ENCODE data around the gene HOXA3. TPM values are rescaled to one million over a fixed set of nuclear protein-coding genes. Genes with fewer than 3 reads are reported as not detected.

Gene HOXA3
- total RNA-seq, 2 experiments from 2014 or later = not detected

- H3K4me3 Mint-ChIP-seq = no peak within 1 kb of the TSS
- ATAC-seq (ENCODE audit: low read depth) (no peak), DNase-seq (no peak)
- H3K27ac Mint-ChIP-seq = no peak within 1 kb of the TSS
- peaks cover 4% of the 10 kb centered on the region for H3K36me3 Mint-ChIP-seq
- H3K9me3 Mint-ChIP-seq = no peaks in the 10 kb centered on the region
- H3K27me3 Mint-ChIP-seq = peaks cover 76% of the 10 kb centered on the region
- POLR2A ChIA-PET = no interaction called here
- H3K4me1 Mint-ChIP-seq = peaks cover 2% of the 10 kb centered on the region
These were observed 49.6 kb downstream of the HOXA3 start, which contains the start of gene HOXA2 for GRCh38 chr7:27102581-27103442. HOXA2 (minus strand) TSS chr7:27102683; CDS start chr7:27102500, 183 bp downstream.

- peaks cover 4% of the 10 kb centered on the region for H3K36me3 Mint-ChIP-seq
- peaks cover 82% of the 10 kb centered on the region for H3K27me3 Mint-ChIP-seq
- POLR2A ChIA-PET = no interaction called here
- H3K4me1 Mint-ChIP-seq = peaks cover 5% of the 10 kb centered on the region
- DNase-seq (no peak), ATAC-seq (ENCODE audit: low read depth) (no peak)
- H3K4me3 Mint-ChIP-seq = no peak overlapping the region
- no peak overlapping the region for H3K27ac Mint-ChIP-seq
- no peaks in the 10 kb centered on the region for H3K9me3 Mint-ChIP-seq
These were observed 50.3 kb downstream of the HOXA3 start for GRCh38 chr7:27101957-27102580.

DNA sequence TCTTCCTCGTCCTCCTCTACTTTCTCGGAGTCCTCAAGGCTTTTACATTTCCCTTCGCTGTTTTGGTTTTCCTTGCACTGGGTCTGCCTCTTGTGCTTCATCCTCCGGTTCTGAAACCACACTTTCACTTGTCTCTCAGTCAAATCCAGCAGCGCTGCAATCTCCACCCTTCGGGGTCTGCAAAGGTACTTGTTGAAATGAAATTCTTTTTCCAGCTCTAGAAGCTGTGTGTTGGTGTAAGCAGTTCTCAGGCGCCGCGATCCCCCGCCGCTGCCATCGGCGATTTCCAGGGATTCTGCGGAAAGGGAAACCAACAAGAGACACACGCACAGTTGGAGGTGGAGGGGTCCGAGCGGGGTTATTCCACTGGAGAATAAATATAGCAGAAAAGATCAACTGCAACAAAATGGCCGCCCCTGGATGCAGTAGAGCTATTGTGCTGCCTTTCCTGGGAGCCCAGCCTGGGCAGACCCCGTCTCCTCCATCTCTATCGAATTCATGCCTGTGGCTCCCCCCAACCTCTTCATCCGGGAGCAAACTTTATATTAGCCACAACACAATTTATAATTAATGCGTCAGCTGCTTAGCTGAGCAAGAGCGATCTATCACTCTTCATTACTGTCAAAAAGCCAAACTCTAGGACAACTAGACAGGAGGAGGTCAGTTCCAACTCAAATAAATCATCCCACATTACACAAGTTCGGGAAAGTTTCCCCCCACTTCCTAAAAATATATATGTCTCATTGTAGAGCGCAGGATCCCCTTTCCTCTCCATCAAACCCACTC lies 51.0 kb downstream of the HOXA3 start:
- peaks cover 7% of the 10 kb centered on the region for H3K4me1 Mint-ChIP-seq
- H3K4me3 Mint-ChIP-seq = no peak overlapping the region
- peaks cover 83% of the 10 kb centered on the region for H3K27me3 Mint-ChIP-seq
- H3K9me3 Mint-ChIP-seq = no peaks in the 10 kb centered on the region
- peaks cover 4% of the 10 kb centered on the region for H3K36me3 Mint-ChIP-seq
- ATAC-seq (ENCODE audit: low read depth) (no peak), DNase-seq (no peak)
- POLR2A ChIA-PET = no interaction called here
- no peak overlapping the region for H3K27ac Mint-ChIP-seq

- Mint-ChIP-seq H3K27me3 (peaks cover 83% of the 10 kb centered on the region), H3K27ac (no peak overlapping the region), H3K4me3 (no peak overlapping the region), H3K9me3 (no peaks in the 10 kb centered on the region), H3K36me3 (peaks cover 4% of the 10 kb centered on the region), H3K4me1 (peaks cover 7% of the 10 kb centered on the region)
- DNase-seq (no peak), ATAC-seq (ENCODE audit: low read depth) (no peak)
- POLR2A ChIA-PET = no interaction called here
These were observed 51.7 kb downstream of the HOXA3 start for GRCh38 chr7:27100694-27101170.

GRCh38 chr7:27099453-27100370 lies 52.7 kb downstream of the HOXA3 start:
- H3K36me3 Mint-ChIP-seq = peaks cover 4% of the 10 kb centered on the region
- no peak overlapping the region for H3K4me3 Mint-ChIP-seq
- peaks cover 12% of the 10 kb centered on the region for H3K4me1 Mint-ChIP-seq
- peaks cover 87% of the 10 kb centered on the region for H3K27me3 Mint-ChIP-seq
- no peak overlapping the region for H3K27ac Mint-ChIP-seq
- POLR2A ChIA-PET = no interaction called here
- DNase-seq (no peak), ATAC-seq (ENCODE audit: low read depth) (no peak)
- H3K9me3 Mint-ChIP-seq = no peaks in the 10 kb centered on the region

GRCh38 chr7:27098578-27099451 lies 53.6 kb downstream of the HOXA3 start:
- POLR2A ChIA-PET = interaction anchor here (0.5 to 1.4 kb wide), 2 partner anchors 32 to 577 kb away, joined by 3 read pairs; no protein-coding TSS in a partner anchor
- H3K4me3 Mint-ChIP-seq = no peak overlapping the region

GRCh38 chr7:27097686-27098577 lies 54.5 kb downstream of the HOXA3 start:
- Mint-ChIP-seq H3K36me3 (peaks cover 4% of the 10 kb centered on the region), H3K27ac (no peak overlapping the region), H3K27me3 (peaks cover 87% of the 10 kb centered on the region), H3K4me1 (peaks cover 12% of the 10 kb centered on the region), H3K4me3 (no peak overlapping the region), H3K9me3 (no peaks in the 10 kb centered on the region)
- POLR2A ChIA-PET = interaction anchor here (0.7 to 1.6 kb wide), 3 partner anchors 33 to 66 kb away, joined by 3 to 6 read pairs (median 5); no protein-coding TSS in a partner anchor
- no peak for ATAC-seq (ENCODE audit: low read depth)
- DNase-seq = no peak

More at GRCh38 chr7:27098578-27099451, 53.6 kb downstream of the HOXA3 start:
- peaks cover 87% of the 10 kb centered on the region for H3K27me3 Mint-ChIP-seq
- no peaks in the 10 kb centered on the region for H3K9me3 Mint-ChIP-seq
- H3K27ac Mint-ChIP-seq = no peak overlapping the region
- H3K36me3 Mint-ChIP-seq = peaks cover 4% of the 10 kb centered on the region
- peaks cover 12% of the 10 kb centered on the region for H3K4me1 Mint-ChIP-seq
- ATAC-seq (ENCODE audit: low read depth) (no peak), DNase-seq (no peak)

DNA sequence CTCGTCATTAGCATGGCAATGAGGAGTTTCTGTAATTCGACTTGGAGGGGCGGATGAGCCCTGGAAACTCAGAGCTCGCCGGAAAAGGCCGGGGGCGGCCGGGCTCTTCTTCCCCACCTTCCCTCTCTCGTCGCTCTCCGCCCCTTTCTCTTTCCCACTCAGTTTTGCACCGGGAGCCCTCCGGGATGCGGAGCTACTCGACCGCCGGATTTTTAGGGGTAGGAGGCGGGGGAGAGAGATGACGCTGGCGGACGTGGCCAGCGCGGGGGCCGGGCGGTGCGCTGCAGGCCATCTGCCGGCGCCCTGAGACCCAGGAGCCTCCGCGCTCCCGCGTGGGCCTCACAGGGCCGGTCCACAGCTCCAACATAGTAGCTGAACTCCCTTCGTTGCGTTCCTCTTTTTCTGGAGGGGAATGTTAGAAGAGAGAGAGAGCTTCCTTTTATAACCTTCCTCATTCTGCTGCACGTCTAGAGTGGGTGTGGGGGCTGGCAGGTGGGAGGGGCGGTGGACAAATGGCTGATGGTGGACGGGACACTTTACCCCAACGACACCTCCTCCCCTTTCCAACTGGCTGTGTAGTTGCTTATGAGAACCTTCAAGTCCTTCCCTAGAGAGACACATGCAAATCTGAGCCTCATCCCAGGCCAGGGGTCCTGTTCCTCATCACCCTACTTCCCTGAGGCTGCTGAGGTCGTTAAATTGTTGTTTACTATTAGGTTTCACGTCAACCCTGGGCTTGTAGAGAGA lies 55.4 kb downstream of the HOXA3 start:
- Mint-ChIP-seq H3K27ac (no peak overlapping the region), H3K36me3 (peaks cover 2% of the 10 kb centered on the region), H3K4me1 (peaks cover 10% of the 10 kb centered on the region), H3K27me3 (peaks cover 88% of the 10 kb centered on the region), H3K4me3 (peak overlapping the region; percentile 91), H3K9me3 (no peaks in the 10 kb centered on the region)
- POLR2A ChIA-PET = interaction anchor here (0.6 to 1.6 kb wide), 6 partner anchors 34 to 644 kb away, joined by 3 to 6 read pairs (median 3); no protein-coding TSS in a partner anchor
- peak; percentile 6 for ATAC-seq (ENCODE audit: low read depth)
- peak; percentile 44 for DNase-seq

- Mint-ChIP-seq H3K27ac (peak within 1 kb of the TSS; percentile 71), H3K36me3 (peaks cover 2% of the 10 kb centered on the region), H3K4me1 (peaks cover 10% of the 10 kb centered on the region), H3K27me3 (peaks cover 88% of the 10 kb centered on the region), H3K4me3 (peak within 1 kb of the TSS; percentile 91), H3K9me3 (no peaks in the 10 kb centered on the region)
- ATAC-seq (ENCODE audit: low read depth) (peak; percentile 94), DNase-seq (peak; percentile 74)
- POLR2A ChIA-PET = interaction anchor here (0.6 to 1.6 kb wide), 4 partner anchors 35 to 645 kb away, joined by 3 to 6 read pairs (median 3); no protein-coding TSS in a partner anchor
These were observed 56.3 kb downstream of the HOXA3 start, which contains the start of gene HOXA1 for GRCh38 chr7:27095897-27096767. HOXA1 (minus strand) TSS chr7:27096000; CDS start chr7:27095912, 88 bp downstream.

All from activated naive CD8-positive, alpha-beta T cell treated with anti-CD3 and anti-CD28 coated beads, Interleukin-2, amount 10 ng/mL, durations not matched to agents 7 days and 5 days (primary cell).